ENCODE results near the gene MAML2.

GRCh38 chr11:96246718-96247552, 96.1 kb downstream of the MAML2 start:
- TF ChIP-seq POLR2A (IDR thresholded peaks at IDR 0.05) = no peak
- no peak for TF ChIP-seq CTCF (IDR thresholded peaks at IDR 0.05)
